GM12878 (cell line): Measurements from ENCODE around the gene MIS12. TPM values are rescaled to one million over a fixed set of nuclear protein-coding genes. Genes with fewer than 3 reads are reported as not detected.

Experiments used
- BACH1 ChIP-seq: fragments of 450-650 bp; IDR thresholded peaks from 2 replicates; pipeline ENCODE4 v1.6.1; 2017; ENCODE audit warnings: mild to moderate bottlenecking, borderline replicate concordance
- EGR1 ChIP-seq, 2 experiments: IDR thresholded peaks; 1 replicate in 1 of 2; 2 replicates in 1 of 2; pipeline ENCODE4 v1.6.1; 2011 to 2012; ENCODE audit warnings: low read depth in 2 of 2, low read length in 2 of 2, borderline replicate concordance in 1 of 2, mild to moderate bottlenecking in 1 of 2, moderate library complexity in 1 of 2
- ESRRA ChIP-seq: IDR thresholded peaks from 2 replicates; pipeline ENCODE4 v1.6.1; 2012; ENCODE audit warnings: mild to moderate bottlenecking, low read length, improper control_type of control experiment
- MEF2A ChIP-seq: IDR thresholded peaks from 2 replicates; pipeline ENCODE4 v1.6.1; 2011; ENCODE audit warnings: low read depth, mild to moderate bottlenecking, low read length, moderate library complexity; ENCODE audit not compliant: insufficient read depth
- NR2C2 ChIP-seq: IDR thresholded peaks from 2 replicates; pipeline ENCODE4 v1.6.1; 2011; ENCODE audit warnings: borderline replicate concordance, low read depth; ENCODE audit not compliant: control insufficient read depth, insufficient read length
- POU2F2 ChIP-seq: IDR thresholded peaks from 3 replicates; pipeline ENCODE4 v1.6.1; 2011; ENCODE audit warnings: low read depth, mild to moderate bottlenecking, low read length, borderline replicate concordance
- STAT1 ChIP-seq: fragments of 450-650 bp; conservative IDR thresholded peaks from 2 replicates; pipeline ENCODE4 v1.6.1; 2014; ENCODE audit warnings: antibody characterized with exemption, mild to moderate bottlenecking
- TCF12 ChIP-seq: IDR thresholded peaks from 2 replicates; pipeline ENCODE4 v1.6.1; 2011; ENCODE audit warnings: low read depth, mild to moderate bottlenecking, low read length
- ZNF687 ChIP-seq: fragments of 450-650 bp; IDR thresholded peaks from 2 replicates; pipeline ENCODE4 v1.6.1; 2017; ENCODE audit warnings: mild to moderate bottlenecking, moderate library complexity
- polyA plus RNA-seq, 11 experiments: library from polyadenylated mRNA; depleted of rRNA in 4 of 11; unstranded in 6 of 11; stranded (reverse) in 5 of 11; fragments of >200 nt; fragmentation: Nextera tagmentation in 4 of 11; fragmentation: Illumina TruSeq in 1 of 11; extraction: Ambion mirVana in 4 of 11; extraction: Trizol in 1 of 11; gene quantifications; 1 replicate in 1 of 11; 2 replicates in 10 of 11; pipeline versions ENCODE4 v1.2.1 to v1.2.3, GENCODE V29; 2011 to 2016; ENCODE audit warnings: inconsistent platforms in 2 of 11, missing spikeins in 2 of 11, low read depth in 1 of 11
- total RNA-seq, 4 experiments: library from RNA; depleted of rRNA in 3 of 4; stranded (reverse); fragments of >200 nt in 3 of 4; fragmentation: Illumina TruSeq in 1 of 4; extraction: Trizol in 1 of 4; gene quantifications; 2 replicates each; pipeline versions ENCODE4 v1.2.1 to v1.2.3, GENCODE V29; 2013 to 2021
- TF ChIP-seq, protein P1 (sequence below): IDR thresholded peaks from 2 replicates; pipeline ENCODE4 v1.6.1; 2012; ENCODE audit warnings: low read depth, low read length, improper control_type of control experiment
- TF ChIP-seq, protein P2 (sequence below): fragments of 450-650 bp; IDR thresholded peaks from 2 replicates; pipeline ENCODE4 v1.6.1; 2017; ENCODE audit warnings: mild to moderate bottlenecking, moderate library complexity
- TF ChIP-seq, protein P3 (sequence below): fragments of 450-650 bp; IDR thresholded peaks from 2 replicates; pipeline ENCODE4 v1.6.1; 2017; ENCODE audit warnings: mild to moderate bottlenecking, low read depth, inconsistent platforms; ENCODE audit not compliant: poor library complexity, severe bottlenecking

The MIS12 gene
- total and polyA plus RNA-seq, 10 of the 15 experiments (the other 5 are each of a cell fraction or from before 2014, with no cell fraction given), result 19.8 to 34.2 (median 25.0) TPM

GRCh38 chr17:5516060-5516792, 29.9 kb downstream of the MIS12 start (continued):
- TF ChIP-seq NR2C2, result no peak
- TF ChIP-seq POU2F2, result no peak
- no peak for TF ChIP-seq ZNF687
- no peak for TF ChIP-seq STAT1
- no peak for TF ChIP-seq ESRRA
- TF ChIP-seq, protein P1, sequence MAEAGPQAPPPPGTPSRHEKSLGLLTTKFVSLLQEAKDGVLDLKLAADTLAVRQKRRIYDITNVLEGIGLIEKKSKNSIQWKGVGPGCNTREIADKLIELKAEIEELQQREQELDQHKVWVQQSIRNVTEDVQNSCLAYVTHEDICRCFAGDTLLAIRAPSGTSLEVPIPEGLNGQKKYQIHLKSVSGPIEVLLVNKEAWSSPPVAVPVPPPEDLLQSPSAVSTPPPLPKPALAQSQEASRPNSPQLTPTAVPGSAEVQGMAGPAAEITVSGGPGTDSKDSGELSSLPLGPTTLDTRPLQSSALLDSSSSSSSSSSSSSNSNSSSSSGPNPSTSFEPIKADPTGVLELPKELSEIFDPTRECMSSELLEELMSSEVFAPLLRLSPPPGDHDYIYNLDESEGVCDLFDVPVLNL, result no peak
- no peak for TF ChIP-seq BACH1
- TF ChIP-seq, protein P2, sequence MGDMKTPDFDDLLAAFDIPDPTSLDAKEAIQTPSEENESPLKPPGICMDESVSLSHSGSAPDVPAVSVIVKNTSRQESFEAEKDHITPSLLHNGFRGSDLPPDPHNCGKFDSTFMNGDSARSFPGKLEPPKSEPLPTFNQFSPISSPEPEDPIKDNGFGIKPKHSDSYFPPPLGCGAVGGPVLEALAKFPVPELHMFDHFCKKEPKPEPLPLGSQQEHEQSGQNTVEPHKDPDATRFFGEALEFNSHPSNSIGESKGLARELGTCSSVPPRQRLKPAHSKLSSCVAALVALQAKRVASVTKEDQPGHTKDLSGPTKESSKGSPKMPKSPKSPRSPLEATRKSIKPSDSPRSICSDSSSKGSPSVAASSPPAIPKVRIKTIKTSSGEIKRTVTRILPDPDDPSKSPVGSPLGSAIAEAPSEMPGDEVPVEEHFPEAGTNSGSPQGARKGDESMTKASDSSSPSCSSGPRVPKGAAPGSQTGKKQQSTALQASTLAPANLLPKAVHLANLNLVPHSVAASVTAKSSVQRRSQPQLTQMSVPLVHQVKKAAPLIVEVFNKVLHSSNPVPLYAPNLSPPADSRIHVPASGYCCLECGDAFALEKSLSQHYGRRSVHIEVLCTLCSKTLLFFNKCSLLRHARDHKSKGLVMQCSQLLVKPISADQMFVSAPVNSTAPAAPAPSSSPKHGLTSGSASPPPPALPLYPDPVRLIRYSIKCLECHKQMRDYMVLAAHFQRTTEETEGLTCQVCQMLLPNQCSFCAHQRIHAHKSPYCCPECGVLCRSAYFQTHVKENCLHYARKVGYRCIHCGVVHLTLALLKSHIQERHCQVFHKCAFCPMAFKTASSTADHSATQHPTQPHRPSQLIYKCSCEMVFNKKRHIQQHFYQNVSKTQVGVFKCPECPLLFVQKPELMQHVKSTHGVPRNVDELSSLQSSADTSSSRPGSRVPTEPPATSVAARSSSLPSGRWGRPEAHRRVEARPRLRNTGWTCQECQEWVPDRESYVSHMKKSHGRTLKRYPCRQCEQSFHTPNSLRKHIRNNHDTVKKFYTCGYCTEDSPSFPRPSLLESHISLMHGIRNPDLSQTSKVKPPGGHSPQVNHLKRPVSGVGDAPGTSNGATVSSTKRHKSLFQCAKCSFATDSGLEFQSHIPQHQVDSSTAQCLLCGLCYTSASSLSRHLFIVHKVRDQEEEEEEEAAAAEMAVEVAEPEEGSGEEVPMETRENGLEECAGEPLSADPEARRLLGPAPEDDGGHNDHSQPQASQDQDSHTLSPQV, result no peak
- TF ChIP-seq, protein P3, sequence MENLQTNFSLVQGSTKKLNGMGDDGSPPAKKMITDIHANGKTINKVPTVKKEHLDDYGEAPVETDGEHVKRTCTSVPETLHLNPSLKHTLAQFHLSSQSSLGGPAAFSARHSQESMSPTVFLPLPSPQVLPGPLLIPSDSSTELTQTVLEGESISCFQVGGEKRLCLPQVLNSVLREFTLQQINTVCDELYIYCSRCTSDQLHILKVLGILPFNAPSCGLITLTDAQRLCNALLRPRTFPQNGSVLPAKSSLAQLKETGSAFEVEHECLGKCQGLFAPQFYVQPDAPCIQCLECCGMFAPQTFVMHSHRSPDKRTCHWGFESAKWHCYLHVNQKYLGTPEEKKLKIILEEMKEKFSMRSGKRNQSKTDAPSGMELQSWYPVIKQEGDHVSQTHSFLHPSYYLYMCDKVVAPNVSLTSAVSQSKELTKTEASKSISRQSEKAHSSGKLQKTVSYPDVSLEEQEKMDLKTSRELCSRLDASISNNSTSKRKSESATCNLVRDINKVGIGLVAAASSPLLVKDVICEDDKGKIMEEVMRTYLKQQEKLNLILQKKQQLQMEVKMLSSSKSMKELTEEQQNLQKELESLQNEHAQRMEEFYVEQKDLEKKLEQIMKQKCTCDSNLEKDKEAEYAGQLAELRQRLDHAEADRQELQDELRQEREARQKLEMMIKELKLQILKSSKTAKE, result no peak
- no peak for TF ChIP-seq EGR1 (IDR thresholded peaks at IDR 0.05; ENCODE audit: borderline replicate concordance in 1 of 2, low read depth in 2 of 2, low read length in 2 of 2)
- TF ChIP-seq MEF2A, result no peak
- TF ChIP-seq TCF12, result no peak
